Pancreas (tissue), 10 donors: Measurements from ENCODE around the gene IWS1. TPM values are rescaled to one million over a fixed set of nuclear protein-coding genes. Genes with fewer than 3 reads are reported as not detected.
"Not testable (repeated sequence)": the region's sequence is repeated elsewhere in the genome, so short reads cannot be mapped to it uniquely, and the experiment has no call there.

Experiments
- ATAC-seq, 4 donors: fragments of 200-7000 bp; cut with Tn5 transposase; one replicate each; pipeline versions ENCODE4 v1.8.0 to v1.9.1; 2020; ENCODE audit warnings: mild to moderate bottlenecking in 4 of 4, moderate library complexity in 4 of 4
- DNase-seq, 6 donors: peaks; one replicate each; pipeline ENCODE4 v3.0.0-alpha.2; 2020
- FAIRE-seq: peaks from 2 replicates; lab custom pipeline; 2012; peaks lifted over from hg19 to GRCh38; lab: Jason Lieb, UNC
- H3K27ac ChIP-seq, 4 donors: fragments of 200-600 bp; sonication (generic); 1 replicate in 3 of 4; 2 replicates in 1 of 4; pipeline versions ENCODE4 v1.5.0 to v1.8.0; 2020
- H3K27me3 ChIP-seq, 4 donors: fragments of 200-600 bp; one replicate each; pipeline ENCODE4 v1.8.0; 2021
- H3K36me3 ChIP-seq, 3 donors: fragments of 200-600 bp; sonication (generic) in 1 of 3; one replicate each; pipeline versions ENCODE4 v1.5.0 to v1.8.0; 2020 to 2021
- H3K4me1 ChIP-seq, 3 donors: fragments of 200-600 bp; one replicate each; pipeline ENCODE4 v1.8.0; 2021
- H3K4me3 ChIP-seq, 4 donors: fragments of 200-600 bp; sonication (generic) in 2 of 4; one replicate each; pipeline versions ENCODE4 v1.5.0 to v1.8.0; 2020 to 2021
- H3K9me3 ChIP-seq, 4 donors: fragments of 200-600 bp; one replicate each; pipeline ENCODE4 v1.8.0; 2021
- WGBS, 2 donors: extraction: QIAGEN DNeasy Blood & Tissue Kit; methylation state at CpG; one replicate each; pipeline ENCODE4 v1.1.7; 2013; 5-methylcytosine and 5-hydroxymethylcytosine counted together
- intact Hi-C, 3 donors: fragments of 100-400 bp; cut with DNase I; formaldehyde crosslinking; loops; one replicate each; pipeline versions ENCODE4 v1.11.1 to v1.14.2; 2022
- polyA plus RNA-seq, 2 donors: library from polyadenylated mRNA; stranded (reverse); fragments of 200-250 nt; gene quantifications; one replicate each; pipeline ENCODE4 v1.2.3, GENCODE V29; 2013
- total RNA-seq, 6 donors: library from RNA; stranded (reverse); fragmentation: NEBNext Ultra II Directional in 4 of 6; extraction: Animal tissue kit (Norgen Biotek cat#: 25700) in 4 of 6; gene quantifications; one replicate each; pipeline versions ENCODE4 v1.2.1 to v1.2.4, GENCODE V29; 2021 to 2023
- TF ChIP-seq, protein P1 (sequence below), 4 donors: fragments of 200-600 bp; sonication (generic) in 3 of 4; IDR thresholded peaks; one replicate each; pipeline versions ENCODE4 v1.5.0 to v1.8.0; 2021; ENCODE audit warnings: antibody characterized with exemption in 4 of 4
- donor health status: healthy with polysubstance abuse.
- donor health status: DM: no; HTN: no; CAD: no; lungs with moderate emphysema.
- donor health status: DM: no; HTN: no; CAD: no.
- donor health status: control.
- donor health status: control.
- donor health status: Bipolar disorder and iron deficiency.
- donor health status: DM: yes; HTN: yes; CAD: no.
- donor health status: DM: no; HTN: no; CAD: no.
- donor health status: DM: no; HTN: no; CAD: no.
- donor health status: DM: yes; HTN: yes; CAD: no.

The IWS1 gene
- total and polyA plus RNA-seq, 8 donors, result 9.7 to 22.3 (median 13.9) TPM

DNA sequence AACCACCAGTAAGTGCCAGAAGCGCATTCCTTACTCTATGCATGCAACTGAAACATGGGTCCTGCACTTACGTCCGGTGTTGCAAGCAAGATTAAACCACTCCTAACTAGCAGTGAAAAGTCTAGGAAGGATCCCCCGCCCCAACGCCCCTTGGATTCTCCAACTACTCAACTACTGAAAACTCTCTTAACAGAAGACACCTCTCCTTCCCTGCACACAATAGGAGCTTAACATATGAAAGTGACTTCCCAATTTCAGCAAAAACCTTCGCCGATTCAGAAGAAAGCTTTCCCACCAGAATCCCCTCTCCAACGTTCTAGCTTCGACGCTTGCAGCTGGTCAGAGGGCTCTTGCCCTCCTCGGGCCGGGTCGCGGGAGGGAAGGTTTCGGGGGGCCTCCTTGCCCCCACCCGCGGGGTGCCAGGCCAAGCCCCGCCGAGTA, 578 bp downstream of the IWS1 start:
- peak overlapping the region; percentile 88 to 99 (median 96) for H3K4me3 ChIP-seq
- H3K9me3 ChIP-seq, result no peaks in the 10 kb centered on the region
- H3K36me3 ChIP-seq, result no peaks in the 10 kb centered on the region
- H3K27ac ChIP-seq, result peak overlapping the region; percentile 86 to 96 (median 92)
- TF ChIP-seq, protein P1, sequence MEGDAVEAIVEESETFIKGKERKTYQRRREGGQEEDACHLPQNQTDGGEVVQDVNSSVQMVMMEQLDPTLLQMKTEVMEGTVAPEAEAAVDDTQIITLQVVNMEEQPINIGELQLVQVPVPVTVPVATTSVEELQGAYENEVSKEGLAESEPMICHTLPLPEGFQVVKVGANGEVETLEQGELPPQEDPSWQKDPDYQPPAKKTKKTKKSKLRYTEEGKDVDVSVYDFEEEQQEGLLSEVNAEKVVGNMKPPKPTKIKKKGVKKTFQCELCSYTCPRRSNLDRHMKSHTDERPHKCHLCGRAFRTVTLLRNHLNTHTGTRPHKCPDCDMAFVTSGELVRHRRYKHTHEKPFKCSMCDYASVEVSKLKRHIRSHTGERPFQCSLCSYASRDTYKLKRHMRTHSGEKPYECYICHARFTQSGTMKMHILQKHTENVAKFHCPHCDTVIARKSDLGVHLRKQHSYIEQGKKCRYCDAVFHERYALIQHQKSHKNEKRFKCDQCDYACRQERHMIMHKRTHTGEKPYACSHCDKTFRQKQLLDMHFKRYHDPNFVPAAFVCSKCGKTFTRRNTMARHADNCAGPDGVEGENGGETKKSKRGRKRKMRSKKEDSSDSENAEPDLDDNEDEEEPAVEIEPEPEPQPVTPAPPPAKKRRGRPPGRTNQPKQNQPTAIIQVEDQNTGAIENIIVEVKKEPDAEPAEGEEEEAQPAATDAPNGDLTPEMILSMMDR (IDR thresholded peaks at IDR 0.05), result no peak
- H3K4me1 ChIP-seq, result peaks cover 3 to 14% (median 11%) of the 10 kb centered on the region in 3 donors
- FAIRE-seq (no peak), DNase-seq (no peak), ATAC-seq (peak; percentile 14 to 41 (median 25))
- 0 to 1% methylated on average over 19 of the region's 19 CpGs for WGBS, 2 donors
- intact Hi-C loops, result no loop called here
- H3K27me3 ChIP-seq, result no peaks in the 10 kb centered on the region

GRCh38 chr2:127524198-127524834, 2.0 kb downstream of the IWS1 start:
- intact Hi-C loops, H3K9me3 ChIP-seq, H3K4me3 ChIP-seq, FAIRE-seq, DNase-seq, H3K27me3 ChIP-seq, H3K36me3 ChIP-seq, H3K27ac ChIP-seq, ATAC-seq: not testable (repeated sequence)
- peaks cover 3 to 14% (median 11%) of the 10 kb centered on the region in 3 donors for H3K4me1 ChIP-seq
- WGBS, 2 donors, result 90 to 91% methylated on average over 7 of the region's 7 CpGs

DNA sequence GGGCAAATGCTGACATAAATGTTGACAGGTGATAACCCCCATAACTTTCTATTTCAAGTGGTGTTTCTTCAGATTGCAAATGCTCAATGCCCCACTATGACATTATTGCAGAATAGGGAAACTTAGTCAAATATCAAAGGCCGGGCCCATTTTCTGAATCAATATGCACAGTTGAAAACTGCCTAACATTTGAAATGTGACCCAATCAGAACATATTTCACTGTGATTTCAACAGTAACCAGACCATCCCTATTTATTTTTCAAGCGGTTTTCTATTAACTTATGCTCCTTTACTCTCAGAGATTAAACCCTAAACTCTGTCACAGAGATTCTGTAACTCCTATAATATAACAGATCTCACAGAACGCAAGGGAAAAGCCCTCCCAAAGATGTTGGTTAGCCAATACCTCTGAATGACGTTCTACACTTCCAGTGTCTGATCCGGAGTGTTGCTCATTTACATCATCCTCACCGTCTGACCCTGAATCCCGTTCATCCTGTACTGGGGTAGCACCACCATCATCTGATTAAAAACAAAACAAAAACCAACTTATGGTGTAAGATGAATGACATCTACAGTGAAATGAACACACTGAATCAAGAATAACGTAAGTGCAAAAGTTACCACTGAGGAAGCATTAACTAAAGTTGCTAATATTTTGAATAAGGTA, 2.9 kb downstream of the IWS1 start:
- WGBS, 2 donors, result 72 to 79% methylated on average over 8 of the region's 8 CpGs
- Histone ChIP-seq H3K27me3 (no peaks in the 10 kb centered on the region), H3K36me3 (no peaks in the 10 kb centered on the region), H3K4me3 (no peak overlapping the region), H3K27ac (no peak overlapping the region), H3K4me1 (peaks cover 3 to 14% (median 11%) of the 10 kb centered on the region in 3 donors), H3K9me3 (no peaks in the 10 kb centered on the region)
- intact Hi-C loops, result no loop called here
- TF ChIP-seq, protein P1 (IDR thresholded peaks at IDR 0.05), result no peak
- FAIRE-seq (no peak), ATAC-seq (no peak), DNase-seq (no peak)

- TF ChIP-seq, protein P1 (IDR thresholded peaks at IDR 0.05), result no peak
- Histone ChIP-seq H3K4me3 (no peak overlapping the region), H3K27me3 (no peaks in the 10 kb centered on the region), H3K36me3 (no peaks in the 10 kb centered on the region), H3K9me3 (no peaks in the 10 kb centered on the region), H3K27ac (no peak overlapping the region), H3K4me1 (peaks cover 0 to 11% (median 11%) of the 10 kb centered on the region in 3 donors)
- DNase-seq (no peak), FAIRE-seq (no peak), ATAC-seq (no peak)
- intact Hi-C loops, result no loop called here
- 94 to 96% methylated on average over 4 of the region's 4 CpGs for WGBS, 2 donors
Measured at GRCh38 chr2:127520424-127520823, 5.9 kb downstream of the IWS1 start.

DNA sequence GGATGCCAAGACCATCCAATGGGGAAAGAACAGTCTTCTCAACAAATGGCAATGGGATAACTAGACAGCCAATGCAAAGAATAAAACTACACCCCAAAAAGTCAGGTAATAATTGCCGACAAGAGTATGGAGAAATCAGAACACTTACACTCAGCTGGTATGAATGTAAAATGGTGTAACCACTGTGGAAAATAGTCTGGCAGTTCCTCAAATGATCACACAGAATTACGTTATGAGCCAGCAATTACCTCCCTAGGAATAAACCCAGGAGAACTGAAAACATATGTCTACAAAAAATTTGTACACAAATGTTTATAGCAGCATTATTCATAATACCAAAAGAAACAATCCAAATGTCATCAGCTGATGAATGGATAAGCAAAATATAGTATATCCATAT, 8.8 kb downstream of the IWS1 start:
- FAIRE-seq (no peak), DNase-seq (no peak), ATAC-seq (no peak)
- no peak overlapping the region for H3K27ac ChIP-seq
- intact Hi-C loops, result no loop called here
- TF ChIP-seq, protein P1 (IDR thresholded peaks at IDR 0.05), result no peak
- WGBS, 2 donors, result 95 to 96% methylated on average over 2 of the region's 2 CpGs
- H3K36me3 ChIP-seq, result no peaks in the 10 kb centered on the region
- H3K4me1 ChIP-seq, result peaks cover 0 to 3% (median 0%) of the 10 kb centered on the region in 3 donors
- no peaks in the 10 kb centered on the region for H3K27me3 ChIP-seq
- H3K4me3 ChIP-seq, result no peak overlapping the region
- H3K9me3 ChIP-seq, result no peaks in the 10 kb centered on the region
